GM12874 (cell line): Measurements from ENCODE around the gene DNAJB8.

Source experiments
- CTCF ChIP-seq: IDR thresholded peaks from 2 replicates; pipeline ENCODE4 v1.5.1; 2011; ENCODE audit warnings: low read depth, mild to moderate bottlenecking, control low read depth, low read length, moderate library complexity; ENCODE audit not compliant: insufficient read depth

Gene DNAJB8

GRCh38 chr3:128468285-128468790 is 1.6 kb upstream of the DNAJB8 start:
- no peak for TF ChIP-seq CTCF

DNA sequence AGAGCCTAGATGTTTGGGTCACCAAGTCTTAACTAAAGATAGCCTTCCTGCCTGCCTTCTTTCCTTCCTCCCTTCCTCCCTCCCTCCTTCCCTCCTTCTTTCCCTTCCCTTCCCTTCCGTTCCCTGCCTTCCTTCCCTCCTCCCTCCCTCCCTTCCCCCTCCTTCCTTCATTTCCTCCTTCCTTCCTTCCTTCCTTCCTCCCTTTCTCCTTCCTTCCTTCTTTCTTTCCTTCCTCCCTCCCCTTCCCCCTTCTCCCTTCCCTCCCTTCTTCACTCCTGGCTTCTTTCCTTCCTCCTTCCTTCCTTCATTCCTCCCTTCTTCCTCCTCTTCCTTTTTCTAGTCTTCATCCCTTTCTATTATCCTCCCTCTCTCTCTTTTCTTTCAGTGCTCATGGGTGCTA is 2.0 kb downstream of the DNAJB8 start:
- no peak for TF ChIP-seq CTCF

GRCh38 chr3:128464188-128464587 is 2.5 kb downstream of the DNAJB8 start:
- no peak for TF ChIP-seq CTCF

GRCh38 chr3:128463771-128464170 is 2.9 kb downstream of the DNAJB8 start:
- no peak for TF ChIP-seq CTCF

DNA sequence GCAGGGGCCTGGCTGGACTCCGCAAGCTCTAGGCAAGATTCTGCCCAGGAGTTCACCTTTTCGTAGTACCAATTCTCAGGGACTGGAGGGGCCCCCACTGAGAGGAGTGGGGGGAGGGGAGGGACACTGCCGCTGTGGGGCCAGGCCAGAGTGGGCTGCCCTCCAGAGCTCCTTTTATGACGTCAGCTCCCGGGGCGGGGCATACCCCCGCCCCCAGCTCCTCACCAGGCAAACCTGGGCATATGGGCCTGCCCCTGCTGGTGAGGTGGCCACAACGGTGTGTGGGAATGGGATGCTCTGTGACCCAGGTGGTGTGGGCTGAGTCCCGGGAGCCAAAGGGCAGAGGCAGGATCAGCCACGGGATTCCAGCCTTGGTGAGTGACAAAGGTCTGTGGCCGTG is 3.3 kb downstream of the DNAJB8 start:
- no peak for TF ChIP-seq CTCF

DNA sequence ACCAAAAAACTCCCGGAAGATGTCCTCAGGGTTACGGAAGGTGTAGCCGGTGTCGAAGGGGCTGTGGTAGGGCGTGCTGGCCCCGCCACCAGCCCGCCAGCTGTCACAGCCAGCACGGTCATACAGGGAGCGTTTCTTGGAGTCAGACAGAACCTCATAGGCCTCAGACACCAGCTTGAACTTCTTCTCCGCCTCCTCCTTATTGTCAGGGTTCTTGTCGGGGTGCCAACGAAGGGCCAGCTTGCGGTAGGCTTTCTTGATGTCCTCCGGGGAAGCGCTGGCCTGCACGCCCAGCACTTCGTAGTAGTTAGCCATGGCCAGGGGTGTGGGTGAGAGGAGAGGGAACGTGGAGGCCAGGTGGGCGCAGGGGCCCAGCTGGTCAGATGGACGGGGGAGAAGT is 3.8 kb downstream of the DNAJB8 start:
- no peak for TF ChIP-seq CTCF

DNA sequence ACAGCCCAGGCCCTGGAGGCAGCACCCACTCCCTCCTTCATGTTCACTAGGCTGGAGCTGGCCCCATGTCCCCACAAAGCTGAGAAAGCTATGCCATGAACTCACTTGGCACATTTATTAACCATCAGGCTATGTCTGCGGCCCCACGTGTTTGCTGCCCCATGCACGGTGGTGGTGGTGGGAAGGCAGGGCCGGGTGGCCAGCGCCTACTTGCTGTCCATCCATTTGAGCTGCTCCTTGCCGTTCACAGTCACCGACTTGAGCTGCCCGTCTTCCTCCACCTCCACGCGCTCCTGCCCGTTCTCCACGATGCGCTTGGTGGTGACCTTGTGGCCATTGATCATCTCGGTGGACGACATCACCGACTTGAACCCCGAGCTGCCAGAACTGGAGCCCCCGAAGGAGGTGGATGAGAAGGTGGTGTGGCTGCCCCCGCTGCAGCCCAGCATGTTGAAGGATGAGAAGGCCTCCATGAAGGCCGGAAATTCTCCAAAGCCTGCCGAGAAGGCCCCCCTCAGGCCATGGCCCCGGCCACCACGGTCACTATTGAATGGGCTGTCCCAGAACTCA is 4.3 kb downstream of the DNAJB8 start:
- TF ChIP-seq CTCF, result no peak
